22Rv1 (cell line): Measurements from ENCODE around the gene APCS.

Source experiments
- CTCF ChIP-seq: fragments of 450-650 bp; IDR thresholded peaks from 2 replicates; pipeline ENCODE4 v1.5.1; 2017; ENCODE audit warnings: mild to moderate bottlenecking
- ZFX ChIP-seq: fragments of 450-650 bp; IDR thresholded peaks from 2 replicates; pipeline ENCODE4 v1.6.1; 2017; ENCODE audit warnings: antibody characterized with exemption, borderline replicate concordance

GRCh38 chr1:159584536-159584935, 3.1 kb upstream of the APCS start:
- TF ChIP-seq CTCF: no peak
- TF ChIP-seq ZFX: no peak
